ENCODE results near the gene BEST2. TPM values are rescaled to one million over a fixed set of nuclear protein-coding genes. Genes with fewer than 3 reads are reported as not detected.

BEST2 gene
- total and polyA plus RNA-seq, 2 donors (not counting 1 experiment from before 2014, with no cell fraction given), result not detected

GRCh38 chr19:12799742-12800465 is 48.3 kb downstream of the BEST2 start:
- Histone ChIP-seq H4K20me1 (ENCODE audit: control insufficient read depth, extremely low read depth, insufficient read depth, low read length) (no peaks in the 10 kb centered on the region), H3K9ac (ENCODE audit: insufficient read depth, low read length) (no peak overlapping the region), H2AFZ (ENCODE audit: low read length) (no peak overlapping the region), H3K36me3 (ENCODE audit: control insufficient read depth, insufficient read depth, low read length) (no peaks in the 10 kb centered on the region), H3K4me2 (ENCODE audit: extremely low read depth, insufficient read depth, low read length) (no peak overlapping the region), H3K79me2 (ENCODE audit: control insufficient read depth, insufficient read depth, low read length) (peaks cover 3% of the 10 kb centered on the region), H3K9me3 (ENCODE audit: control insufficient read depth, insufficient read depth, low read depth, low read length) (no peaks in the 10 kb centered on the region), H3K27me3 (ENCODE audit: control insufficient read depth, insufficient read depth, low read length) (no peaks in the 10 kb centered on the region), H3K27ac (ENCODE audit: insufficient read depth, low read length) (no peak overlapping the region), H3K4me1 (ENCODE audit: control insufficient read depth, extremely low read depth, insufficient read depth, low read length) (peaks cover 13% of the 10 kb centered on the region), H3K4me3 (replicated peaks in 1 of 4; ENCODE audit: control extremely low read depth in 1 of 4, insufficient read depth in 1 of 4, low read depth in 3 of 4, low read length in 4 of 4) (no peak overlapping the region)
- DNase-seq (ENCODE audit: low read depth in 2 of 2), result no peak
- TF ChIP-seq, protein P1, sequence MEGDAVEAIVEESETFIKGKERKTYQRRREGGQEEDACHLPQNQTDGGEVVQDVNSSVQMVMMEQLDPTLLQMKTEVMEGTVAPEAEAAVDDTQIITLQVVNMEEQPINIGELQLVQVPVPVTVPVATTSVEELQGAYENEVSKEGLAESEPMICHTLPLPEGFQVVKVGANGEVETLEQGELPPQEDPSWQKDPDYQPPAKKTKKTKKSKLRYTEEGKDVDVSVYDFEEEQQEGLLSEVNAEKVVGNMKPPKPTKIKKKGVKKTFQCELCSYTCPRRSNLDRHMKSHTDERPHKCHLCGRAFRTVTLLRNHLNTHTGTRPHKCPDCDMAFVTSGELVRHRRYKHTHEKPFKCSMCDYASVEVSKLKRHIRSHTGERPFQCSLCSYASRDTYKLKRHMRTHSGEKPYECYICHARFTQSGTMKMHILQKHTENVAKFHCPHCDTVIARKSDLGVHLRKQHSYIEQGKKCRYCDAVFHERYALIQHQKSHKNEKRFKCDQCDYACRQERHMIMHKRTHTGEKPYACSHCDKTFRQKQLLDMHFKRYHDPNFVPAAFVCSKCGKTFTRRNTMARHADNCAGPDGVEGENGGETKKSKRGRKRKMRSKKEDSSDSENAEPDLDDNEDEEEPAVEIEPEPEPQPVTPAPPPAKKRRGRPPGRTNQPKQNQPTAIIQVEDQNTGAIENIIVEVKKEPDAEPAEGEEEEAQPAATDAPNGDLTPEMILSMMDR (conservative IDR thresholded peaks at IDR 0.05 in 1 of 2, IDR thresholded peaks at IDR 0.05 in 1 of 2; ENCODE audit: low read depth in 1 of 2, low read length in 2 of 2), result no peak
- no peak for TF ChIP-seq EZH2 (IDR thresholded peaks at IDR 0.05; ENCODE audit: low read length, missing control alignments)

- H3K9ac ChIP-seq (ENCODE audit: insufficient read depth, low read length), result no peak overlapping the region
- no peaks in the 10 kb centered on the region for H4K20me1 ChIP-seq (ENCODE audit: control insufficient read depth, extremely low read depth, insufficient read depth, low read length)
- no peak overlapping the region for H3K27ac ChIP-seq (ENCODE audit: insufficient read depth, low read length)
- peak overlapping the region; percentile 99 for H3K4me2 ChIP-seq (ENCODE audit: extremely low read depth, insufficient read depth, low read length)
- H3K27me3 ChIP-seq (ENCODE audit: control insufficient read depth, insufficient read depth, low read length), result no peaks in the 10 kb centered on the region
- H3K36me3 ChIP-seq (ENCODE audit: control insufficient read depth, insufficient read depth, low read length), result no peaks in the 10 kb centered on the region
- H3K4me3 ChIP-seq (replicated peaks in 1 of 4; ENCODE audit: control extremely low read depth in 1 of 4, insufficient read depth in 1 of 4, low read depth in 3 of 4, low read length in 4 of 4), result peak overlapping the region in 3 of 4 experiments; percentile 85 to 87 (median 85)
- peaks cover 13% of the 10 kb centered on the region for H3K4me1 ChIP-seq (ENCODE audit: control insufficient read depth, extremely low read depth, insufficient read depth, low read length)
- DNase-seq (ENCODE audit: low read depth in 2 of 2), result no peak
- H3K79me2 ChIP-seq (ENCODE audit: control insufficient read depth, insufficient read depth, low read length), result peaks cover 3% of the 10 kb centered on the region
- no peak overlapping the region for H2AFZ ChIP-seq (ENCODE audit: low read length)
- no peaks in the 10 kb centered on the region for H3K9me3 ChIP-seq (ENCODE audit: control insufficient read depth, insufficient read depth, low read depth, low read length)
- TF ChIP-seq, protein P1 (conservative IDR thresholded peaks at IDR 0.05 in 1 of 2, IDR thresholded peaks at IDR 0.05 in 1 of 2; ENCODE audit: low read depth in 1 of 2, low read length in 2 of 2), result no peak
- no peak for TF ChIP-seq EZH2 (IDR thresholded peaks at IDR 0.05; ENCODE audit: low read length, missing control alignments)
Measured at GRCh38 chr19:12800466-12800770, 48.8 kb downstream of the BEST2 start.

DNA sequence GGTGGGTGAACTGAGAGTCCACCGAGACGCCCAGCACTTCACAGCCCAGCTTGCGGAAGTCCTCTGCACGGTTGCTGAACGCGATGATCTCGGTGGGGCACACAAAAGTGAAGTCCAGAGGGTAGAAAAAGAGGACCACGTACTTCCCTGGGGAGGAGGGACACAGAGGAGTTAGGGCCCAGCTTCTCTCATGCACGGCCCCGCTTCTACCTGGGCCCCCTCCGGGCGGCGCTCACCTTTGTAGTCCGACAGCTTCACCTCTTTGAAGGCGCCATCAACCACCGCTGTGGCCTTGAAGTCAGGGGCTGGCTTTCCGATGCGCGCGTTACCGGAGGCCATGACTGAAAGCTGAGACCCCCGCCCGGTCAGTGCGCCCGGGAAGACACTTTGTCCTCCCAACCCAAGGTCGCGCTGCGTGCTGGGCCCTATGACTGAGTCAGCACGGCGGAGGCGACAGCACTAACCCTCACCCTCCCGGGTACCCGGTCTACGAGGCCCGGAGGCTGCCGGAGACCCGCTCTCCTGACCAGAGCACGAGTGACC is 49.4 kb downstream of the BEST2 start:
- TF ChIP-seq, protein P1 (conservative IDR thresholded peaks at IDR 0.05 in 1 of 2, IDR thresholded peaks at IDR 0.05 in 1 of 2; ENCODE audit: low read depth in 1 of 2, low read length in 2 of 2), result no peak
- TF ChIP-seq EZH2 (IDR thresholded peaks at IDR 0.05; ENCODE audit: low read length, missing control alignments), result no peak
- H2AFZ ChIP-seq (ENCODE audit: low read length), result peak overlapping the region; percentile 82
- no peak for DNase-seq (ENCODE audit: low read depth in 2 of 2)
- H3K4me2 ChIP-seq (ENCODE audit: extremely low read depth, insufficient read depth, low read length), result peak overlapping the region; percentile 99
- H3K27ac ChIP-seq (ENCODE audit: insufficient read depth, low read length), result peak overlapping the region; percentile 52
- H3K36me3 ChIP-seq (ENCODE audit: control insufficient read depth, insufficient read depth, low read length), result no peaks in the 10 kb centered on the region
- H3K27me3 ChIP-seq (ENCODE audit: control insufficient read depth, insufficient read depth, low read length), result no peaks in the 10 kb centered on the region
- H3K79me2 ChIP-seq (ENCODE audit: control insufficient read depth, insufficient read depth, low read length), result peaks cover 3% of the 10 kb centered on the region
- H3K9ac ChIP-seq (ENCODE audit: insufficient read depth, low read length), result peak overlapping the region; percentile 73
- H3K4me1 ChIP-seq (ENCODE audit: control insufficient read depth, extremely low read depth, insufficient read depth, low read length), result peaks cover 11% of the 10 kb centered on the region
- no peaks in the 10 kb centered on the region for H3K9me3 ChIP-seq (ENCODE audit: control insufficient read depth, insufficient read depth, low read depth, low read length)
- H4K20me1 ChIP-seq (ENCODE audit: control insufficient read depth, extremely low read depth, insufficient read depth, low read length), result no peaks in the 10 kb centered on the region
- peak overlapping the region; percentile 79 to 87 (median 85) for H3K4me3 ChIP-seq (replicated peaks in 1 of 4; ENCODE audit: control extremely low read depth in 1 of 4, insufficient read depth in 1 of 4, low read depth in 3 of 4, low read length in 4 of 4)

All from fibroblast of lung (primary cell).